NCI-H82 treated with DMSO at 0.1 percent for 48 hours (cell line): ENCODE measurements around the gene PRKAA2.

Experiments used
- DNase-seq: peaks from one replicate; lab custom pipeline; 2025; ENCODE audit not compliant: unreplicated experiment; lab: John Stamatoyannopoulos, UW

PRKAA2 gene

GRCh38 chr1:56654126-56654923 is 9.2 kb downstream of the PRKAA2 start:
- no peak for DNase-seq

- no peak for DNase-seq
Observed at GRCh38 chr1:56655991-56656613, 11.0 kb downstream of the PRKAA2 start.

- no peak for DNase-seq
Observed at GRCh38 chr1:56658254-56658653, 13.1 kb downstream of the PRKAA2 start.

- DNase-seq: peak; percentile 25
Observed at GRCh38 chr1:56660293-56660692, 15.2 kb downstream of the PRKAA2 start.

GRCh38 chr1:56663846-56664245 is 18.7 kb downstream of the PRKAA2 start:
- no peak for DNase-seq

- DNase-seq: no peak
Observed at GRCh38 chr1:56665384-56665783, 20.3 kb downstream of the PRKAA2 start.

GRCh38 chr1:56666112-56666608 is 21.0 kb downstream of the PRKAA2 start:
- no peak for DNase-seq

- no peak for DNase-seq
Observed at GRCh38 chr1:56670350-56670749, 25.2 kb downstream of the PRKAA2 start.

GRCh38 chr1:56671085-56671484 is 26.0 kb downstream of the PRKAA2 start:
- no peak for DNase-seq

- no peak for DNase-seq
Observed at GRCh38 chr1:56671542-56671941, 26.4 kb downstream of the PRKAA2 start.

GRCh38 chr1:56672579-56672978 is 27.5 kb downstream of the PRKAA2 start:
- DNase-seq: no peak

- DNase-seq: no peak
Observed at GRCh38 chr1:56675763-56676162, 30.6 kb downstream of the PRKAA2 start.

- no peak for DNase-seq
Observed at GRCh38 chr1:56676571-56677035, 31.5 kb downstream of the PRKAA2 start.

GRCh38 chr1:56683569-56683968 is 38.5 kb downstream of the PRKAA2 start:
- no peak for DNase-seq

- DNase-seq: no peak
Observed at GRCh38 chr1:56686169-56686568, 41.1 kb downstream of the PRKAA2 start.

- DNase-seq: no peak
Observed at GRCh38 chr1:56688522-56689026, 43.5 kb downstream of the PRKAA2 start.

GRCh38 chr1:56696663-56697062 is 51.5 kb downstream of the PRKAA2 start:
- DNase-seq: no peak

GRCh38 chr1:56703747-56704146 is 58.6 kb downstream of the PRKAA2 start:
- DNase-seq: no peak

GRCh38 chr1:56707379-56707778 is 62.3 kb downstream of the PRKAA2 start:
- DNase-seq: no peak

- DNase-seq: peak; percentile 70
Observed at GRCh38 chr1:56709269-56709880, 64.3 kb downstream of the PRKAA2 start.

GRCh38 chr1:56709995-56710394 is 64.9 kb downstream of the PRKAA2 start:
- no peak for DNase-seq

GRCh38 chr1:56710646-56711045 is 65.5 kb downstream of the PRKAA2 start:
- no peak for DNase-seq
